HUES64 (cell line): ENCODE data around the gene DMRT1.

Experiments
- H3K27ac ChIP-seq: 2 replicates; pipeline ENCODE4 v1.7.0; 2013; ENCODE audit warnings: low read depth, low read length, inconsistent platforms
- H3K27me3 ChIP-seq: 2 replicates; pipeline ENCODE4 v1.6.1; 2013; ENCODE audit warnings: mild to moderate bottlenecking, low read length; ENCODE audit not compliant: insufficient read depth
- H3K36me3 ChIP-seq: 2 replicates; pipeline ENCODE4 v1.6.1; 2013; ENCODE audit warnings: mild to moderate bottlenecking, low read length; ENCODE audit not compliant: insufficient read depth
- H3K4me1 ChIP-seq: 2 replicates; pipeline ENCODE4 v1.6.1; 2013; ENCODE audit warnings: mild to moderate bottlenecking, low read length, moderate library complexity; ENCODE audit not compliant: insufficient read depth
- H3K4me3 ChIP-seq: 2 replicates; pipeline ENCODE4 v1.5.1; 2013; ENCODE audit warnings: mild to moderate bottlenecking, low read length, moderate library complexity
- H3K9ac ChIP-seq: 2 replicates; pipeline ENCODE4 v1.6.1; 2013; ENCODE audit warnings: mild to moderate bottlenecking, low read depth, low read length
- H3K9me3 ChIP-seq: 2 replicates; pipeline ENCODE4 v1.6.1; 2013; ENCODE audit warnings: low read depth, low read length; ENCODE audit not compliant: insufficient read depth
- WGBS: fragments of 150-250, 120-280 bp; methylation state at CpG from one replicate; pipeline ENCODE4 v1.1.7; 2013; ENCODE audit warnings: missing lambda C conversion rate; 5-methylcytosine and 5-hydroxymethylcytosine counted together

Gene DMRT1

GRCh38 chr9:1009101-1009707 is 167.7 kb downstream of the DMRT1 start:
- WGBS = 21% methylated on average over 14 of the region's 14 CpGs
- no peaks in the 10 kb centered on the region for H3K9me3 ChIP-seq
- peaks cover 10% of the 10 kb centered on the region; the same call in 1 of the 2 replicates for H3K27me3 ChIP-seq
- H3K4me1 ChIP-seq = no peaks in the 10 kb centered on the region
- no peak overlapping the region for H3K4me3 ChIP-seq
- no peak overlapping the region for H3K27ac ChIP-seq
- no peaks in the 10 kb centered on the region for H3K36me3 ChIP-seq
- no peak overlapping the region for H3K9ac ChIP-seq

DNA sequence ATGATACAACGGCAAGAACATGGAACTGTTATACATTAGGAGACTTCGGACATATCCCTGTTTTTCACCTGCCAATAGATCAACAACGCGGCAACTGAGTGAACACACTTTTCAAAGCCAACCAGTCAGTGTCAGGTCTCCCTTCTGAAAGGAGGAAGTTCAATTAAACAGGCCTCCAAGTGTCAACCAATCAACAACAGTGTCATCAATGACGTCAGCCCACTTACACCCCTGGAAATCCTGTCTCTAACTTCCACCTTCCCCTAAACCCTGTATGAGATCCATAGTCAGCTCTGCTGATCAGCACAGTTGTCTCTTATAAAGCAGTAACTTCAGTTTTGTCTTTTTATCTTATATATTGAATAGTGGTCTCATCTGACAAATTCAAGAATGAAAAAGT is 171.5 kb downstream of the DMRT1 start:
- Histone ChIP-seq H3K4me3 (no peak overlapping the region), H3K27ac (no peak overlapping the region), H3K9me3 (no peaks in the 10 kb centered on the region), H3K9ac (no peak overlapping the region), H3K4me1 (no peaks in the 10 kb centered on the region), H3K27me3 (peaks cover 16% of the 10 kb centered on the region; the same call in 1 of the 2 replicates), H3K36me3 (no peaks in the 10 kb centered on the region)
- 88% methylated on average over 5 of the region's 5 CpGs for WGBS

- 84% methylated on average over 3 of the region's 4 CpGs for WGBS
Measured at GRCh38 chr9:1014225-1014624, 172.7 kb downstream of the DMRT1 start.

GRCh38 chr9:1014640-1015039 is 173.1 kb downstream of the DMRT1 start:
- H3K27ac ChIP-seq = no peak overlapping the region
- peaks cover 6% of the 10 kb centered on the region; the same call in 1 of the 2 replicates for H3K27me3 ChIP-seq
- H3K9ac ChIP-seq = no peak overlapping the region
- WGBS = 100% methylated on average over 1 of the region's 2 CpGs
- no peaks in the 10 kb centered on the region for H3K36me3 ChIP-seq
- no peak overlapping the region for H3K4me3 ChIP-seq
- H3K4me1 ChIP-seq = no peaks in the 10 kb centered on the region
- no peaks in the 10 kb centered on the region for H3K9me3 ChIP-seq

More at GRCh38 chr9:1014225-1014624, 172.7 kb downstream of the DMRT1 start:
- Histone ChIP-seq H3K27me3 (peaks cover 6% of the 10 kb centered on the region; the same call in 1 of the 2 replicates), H3K27ac (no peak overlapping the region), H3K4me3 (no peak overlapping the region), H3K36me3 (no peaks in the 10 kb centered on the region), H3K9me3 (no peaks in the 10 kb centered on the region), H3K4me1 (no peaks in the 10 kb centered on the region), H3K9ac (no peak overlapping the region)

DNA sequence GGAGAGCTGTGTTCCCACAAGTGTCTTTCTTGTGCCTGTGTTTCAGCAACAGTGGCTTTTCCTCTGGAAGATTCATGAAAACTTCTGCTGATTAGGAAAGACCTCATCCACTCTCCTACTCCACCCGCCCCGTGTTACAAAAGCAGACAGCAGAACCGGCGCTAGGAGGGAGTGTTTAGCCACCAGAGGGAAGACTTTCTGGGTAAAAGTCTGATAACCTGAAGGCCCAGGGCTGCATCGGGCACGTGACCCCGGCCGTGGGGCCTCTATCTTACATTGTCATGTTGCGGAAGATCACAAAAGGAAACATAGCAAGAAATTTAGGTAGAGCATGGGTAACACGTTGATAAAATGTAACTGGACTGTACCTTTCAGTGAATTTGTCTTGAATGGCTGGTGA is 176.6 kb downstream of the DMRT1 start:
- Histone ChIP-seq H3K27me3 (peaks cover 6% of the 10 kb centered on the region; the same call in 1 of the 2 replicates), H3K36me3 (no peaks in the 10 kb centered on the region), H3K9ac (no peak overlapping the region), H3K9me3 (peaks cover 5% of the 10 kb centered on the region; the same call in 1 of the 2 replicates), H3K4me1 (no peaks in the 10 kb centered on the region), H3K4me3 (no peak overlapping the region), H3K27ac (no peak overlapping the region)
- 34% methylated on average over 9 of the region's 10 CpGs for WGBS
